OCI-LY7 (cell line): ENCODE data around the gene SUOX. TPM values are rescaled to one million over a fixed set of nuclear protein-coding genes. Genes with fewer than 3 reads are reported as not detected.

Experiments
- BruUV-seq: library from RNA; stranded (reverse); fragments of 400-500 nt; replicated peaks from 2 replicates; lab custom pipeline; 2021; lab: Mats Ljungman, UMichigan
- CTCF ChIA-PET: fragments of 300-600 bp; sonication (Branson Sonifier 250); formaldehyde crosslinking; loops from one replicate; lab custom pipeline; 2022; ENCODE audit warnings: antibody characterized with exemption; ENCODE audit not compliant: unreplicated experiment; lab: Charles Lee
- POLR2A ChIA-PET: fragments of 300-600 bp; sonication (Branson Sonifier 250); formaldehyde crosslinking; loops from one replicate; lab custom pipeline; 2022; ENCODE audit warnings: antibody characterized with exemption; lab: Charles Lee
- DNase-seq: peaks from one replicate; pipeline ENCODE4 v3.0.0-alpha.2; 2015; ENCODE audit warnings: low spot score
- H2AFZ ChIP-seq: fragments of 200-600 bp; sonication (generic), shearing (Covaris generic); 2 replicates; pipeline ENCODE4 v1.6.1; 2014; ENCODE audit warnings: mild to moderate bottlenecking, antibody characterized with exemption, low read length, moderate library complexity
- H3K27ac ChIP-seq: fragments of 200-600 bp; sonication (generic); 2 replicates; pipeline ENCODE4 v1.5.1; 2014; ENCODE audit warnings: mixed run types, low read depth, mild to moderate bottlenecking, moderate library complexity, low read length, inconsistent platforms; ENCODE audit not compliant: poor library complexity, severe bottlenecking
- H3K36me3 ChIP-seq: fragments of 200-600 bp; sonication (generic); 2 replicates; pipeline ENCODE4 v1.6.1; 2014; ENCODE audit warnings: mild to moderate bottlenecking, antibody characterized with exemption, low read length, moderate library complexity, mixed read lengths; ENCODE audit not compliant: insufficient read depth
- H3K4me1 ChIP-seq: fragments of 200-600 bp; sonication (generic); 2 replicates; pipeline ENCODE4 v1.5.1; 2014; ENCODE audit warnings: mild to moderate bottlenecking, low read length; ENCODE audit not compliant: insufficient read depth, poor library complexity, severe bottlenecking
- H3K4me2 ChIP-seq: fragments of 200-600 bp; sonication (generic); 2 replicates; pipeline ENCODE4 v1.6.1; 2014; ENCODE audit warnings: mild to moderate bottlenecking, low read length
- H3K4me3 ChIP-seq: fragments of 200-600 bp; sonication (generic); 2 replicates; pipeline ENCODE4 v1.5.1; 2014; ENCODE audit warnings: mild to moderate bottlenecking, low read depth, low read length; ENCODE audit not compliant: poor library complexity, severe bottlenecking
- H3K79me2 ChIP-seq: fragments of 200-600 bp; sonication (generic); 2 replicates; pipeline ENCODE4 v1.6.1; 2016; ENCODE audit warnings: low read depth, mild to moderate bottlenecking, low read length, moderate library complexity, mixed read lengths; ENCODE audit not compliant: insufficient read depth
- H3K9me2 ChIP-seq: fragments of 200-600 bp; sonication (generic); 2 replicates; pipeline ENCODE4 v1.6.1; 2016; ENCODE audit warnings: mild to moderate bottlenecking, low read length, mixed read lengths; ENCODE audit not compliant: insufficient read depth
- H3K9me3 ChIP-seq: fragments of 200-600 bp; sonication (generic); 2 replicates; pipeline ENCODE4 v1.6.1; 2014; ENCODE audit warnings: mild to moderate bottlenecking, mixed run types, low read length, mixed read lengths
- H4K20me1 ChIP-seq: fragments of 200-600 bp; sonication (generic); 2 replicates; pipeline ENCODE4 v1.6.1; 2014; ENCODE audit warnings: mild to moderate bottlenecking, antibody characterized with exemption, low read length, moderate library complexity, mixed read lengths; ENCODE audit not compliant: insufficient read depth
- CTCF ChIP-seq: fragments of 200-600 bp; sonication (generic); conservative IDR thresholded peaks from 2 replicates; pipeline ENCODE4 v1.5.1; 2014; ENCODE audit warnings: mild to moderate bottlenecking, antibody characterized with exemption, low read length, moderate library complexity, mixed read lengths
- EZH2phosphoT487 ChIP-seq: fragments of 200-600 bp; sonication (generic); IDR thresholded peaks from 2 replicates; pipeline ENCODE4 v1.6.1; 2018; ENCODE audit warnings: low read depth, borderline replicate concordance, mild to moderate bottlenecking, mixed run types, antibody characterized with exemption, low read length, moderate library complexity, mixed read lengths
- intact Hi-C: fragments of 100-400 bp; cut with micrococcal nuclease; formaldehyde crosslinking; loops from one replicate; pipeline ENCODE4 v1.10.0; 2022; ENCODE audit not compliant: unreplicated experiment
- total RNA-seq, 2 experiments: library from RNA; depleted of rRNA in 1 of 2; stranded (reverse); fragments of >200 nt in 1 of 2; shearing (Covaris generic) in 1 of 2; gene quantifications; 2 replicates each; pipeline ENCODE4 v1.2.3, GENCODE V29; 2014 to 2022

The SUOX gene
- total RNA-seq, 2 experiments from 2014 or later = 2.7 to 6.4 TPM

- no peak for DNase-seq
- no TSS peak for BruUV-seq
- Histone ChIP-seq H4K20me1 (no peaks in the 10 kb centered on the region), H3K36me3 (peaks cover 2% of the 10 kb centered on the region; the same call in 1 of the 2 replicates), H3K4me3 (no peak overlapping the region), H3K9me2 (no peaks in the 10 kb centered on the region), H3K27ac (no peak overlapping the region), H3K4me2 (no peak overlapping the region), H3K4me1 (peaks cover 13% of the 10 kb centered on the region), H3K79me2 (no peaks in the 10 kb centered on the region), H3K9me3 (no peaks in the 10 kb centered on the region), H2AFZ (no peak overlapping the region)
- ChIA-PET CTCF (no interaction called here), POLR2A (no interaction called here)
- intact Hi-C loops = no loop called here
- TF ChIP-seq CTCF = no peak
- no peak for TF ChIP-seq EZH2phosphoT487
These were observed 37.7 kb downstream of the SUOX start for GRCh38 chr12:56034586-56035332.

GRCh38 chr12:56037161-56037560, 40.1 kb downstream of the SUOX start:
- no peak overlapping the region for H3K27ac ChIP-seq
- no TSS peak for BruUV-seq
- DNase-seq = no peak
- H3K4me3 ChIP-seq = no peak overlapping the region
- no peak overlapping the region for H3K4me2 ChIP-seq
- H3K4me1 ChIP-seq = peaks cover 23% of the 10 kb centered on the region
- peaks cover 4% of the 10 kb centered on the region for H3K79me2 ChIP-seq
- H3K9me2 ChIP-seq = no peaks in the 10 kb centered on the region
- intact Hi-C loops = no loop called here
- POLR2A ChIA-PET = interaction anchor here (0.5 to 0.8 kb wide), 3 partner anchors 38 to 296 kb away, joined by 3 to 6 read pairs (median 5); no protein-coding TSS in a partner anchor
- no peaks in the 10 kb centered on the region for H4K20me1 ChIP-seq
- TF ChIP-seq CTCF (no peak), EZH2phosphoT487 (no peak)
- CTCF ChIA-PET = no interaction called here
- no peak overlapping the region for H2AFZ ChIP-seq
- H3K9me3 ChIP-seq = no peaks in the 10 kb centered on the region
- peaks cover 4% of the 10 kb centered on the region for H3K36me3 ChIP-seq
